Astrocyte of the cerebellum (primary cell): ENCODE data around the gene AGAP1.

Source experiments
- DNase-seq: peaks from one replicate; pipeline ENCODE4 v3.0.0-alpha.2; 2011; ENCODE audit warnings: low read depth
- H3K4me3 ChIP-seq: 2 replicates; pipeline ENCODE4 v1.5.1; 2011; ENCODE audit warnings: mild to moderate bottlenecking, low read depth, low read length, moderate library complexity
- in situ Hi-C: cut with HindIII; loops from 2 replicates; pipeline ENCODE4 v1.10.0; 2017; ENCODE audit warnings: low sequenced_read_pairs
- TF ChIP-seq, protein P1 (sequence below): IDR thresholded peaks from 2 replicates; pipeline ENCODE4 v1.5.1; 2012; ENCODE audit warnings: low read length, low read depth, moderate library complexity, mild to moderate bottlenecking; ENCODE audit errors: missing control alignments

The AGAP1 gene

DNA sequence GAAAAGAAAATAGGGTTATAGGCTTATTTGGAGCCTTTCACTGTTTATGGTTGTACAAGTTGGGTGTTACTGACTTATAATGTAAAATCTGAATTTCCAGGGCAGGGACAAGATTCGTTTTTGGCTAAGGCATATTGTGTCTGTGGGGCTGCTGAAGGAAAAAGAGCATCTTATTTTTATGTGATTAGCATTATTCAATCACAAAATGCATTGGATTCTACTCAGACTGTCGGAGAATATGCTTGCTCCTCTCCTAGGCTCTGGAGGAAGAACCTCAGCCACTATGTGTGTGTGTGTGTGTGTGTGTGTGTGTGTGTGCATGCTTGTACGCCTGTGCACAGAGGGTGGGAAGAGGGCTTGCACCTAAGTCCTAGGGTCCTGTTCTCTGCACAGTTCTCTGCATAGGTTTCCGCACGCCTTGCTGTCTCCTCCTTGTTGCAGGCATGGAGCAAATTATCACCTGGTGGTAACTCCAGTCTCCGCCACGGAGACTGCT is 44.3 kb downstream of the AGAP1 start:
- TF ChIP-seq, protein P1, sequence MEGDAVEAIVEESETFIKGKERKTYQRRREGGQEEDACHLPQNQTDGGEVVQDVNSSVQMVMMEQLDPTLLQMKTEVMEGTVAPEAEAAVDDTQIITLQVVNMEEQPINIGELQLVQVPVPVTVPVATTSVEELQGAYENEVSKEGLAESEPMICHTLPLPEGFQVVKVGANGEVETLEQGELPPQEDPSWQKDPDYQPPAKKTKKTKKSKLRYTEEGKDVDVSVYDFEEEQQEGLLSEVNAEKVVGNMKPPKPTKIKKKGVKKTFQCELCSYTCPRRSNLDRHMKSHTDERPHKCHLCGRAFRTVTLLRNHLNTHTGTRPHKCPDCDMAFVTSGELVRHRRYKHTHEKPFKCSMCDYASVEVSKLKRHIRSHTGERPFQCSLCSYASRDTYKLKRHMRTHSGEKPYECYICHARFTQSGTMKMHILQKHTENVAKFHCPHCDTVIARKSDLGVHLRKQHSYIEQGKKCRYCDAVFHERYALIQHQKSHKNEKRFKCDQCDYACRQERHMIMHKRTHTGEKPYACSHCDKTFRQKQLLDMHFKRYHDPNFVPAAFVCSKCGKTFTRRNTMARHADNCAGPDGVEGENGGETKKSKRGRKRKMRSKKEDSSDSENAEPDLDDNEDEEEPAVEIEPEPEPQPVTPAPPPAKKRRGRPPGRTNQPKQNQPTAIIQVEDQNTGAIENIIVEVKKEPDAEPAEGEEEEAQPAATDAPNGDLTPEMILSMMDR, result no peak
- no peak overlapping the region for H3K4me3 ChIP-seq
- in situ Hi-C loops, result no loop called here
- DNase-seq, result no peak

DNA sequence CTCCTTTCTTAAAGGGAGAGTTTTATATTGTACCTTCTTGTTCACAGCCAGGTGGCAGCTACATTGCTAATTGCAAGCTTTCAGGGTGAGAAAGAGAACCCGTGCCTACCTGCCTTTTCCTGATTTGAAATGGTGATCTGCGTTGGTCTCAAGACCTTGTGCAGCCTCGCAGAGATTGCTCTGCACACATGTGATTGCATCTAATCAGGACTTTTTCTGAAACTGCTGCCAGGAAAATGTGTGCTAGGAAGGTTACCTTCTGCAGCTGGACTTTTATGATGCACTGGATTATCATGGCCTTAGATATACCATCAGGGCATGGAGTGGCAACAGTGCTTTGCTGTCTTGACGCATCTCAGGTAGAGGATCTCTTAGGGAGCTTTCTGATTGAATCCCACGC is 45.1 kb downstream of the AGAP1 start:
- in situ Hi-C loops, result no loop called here

DNA sequence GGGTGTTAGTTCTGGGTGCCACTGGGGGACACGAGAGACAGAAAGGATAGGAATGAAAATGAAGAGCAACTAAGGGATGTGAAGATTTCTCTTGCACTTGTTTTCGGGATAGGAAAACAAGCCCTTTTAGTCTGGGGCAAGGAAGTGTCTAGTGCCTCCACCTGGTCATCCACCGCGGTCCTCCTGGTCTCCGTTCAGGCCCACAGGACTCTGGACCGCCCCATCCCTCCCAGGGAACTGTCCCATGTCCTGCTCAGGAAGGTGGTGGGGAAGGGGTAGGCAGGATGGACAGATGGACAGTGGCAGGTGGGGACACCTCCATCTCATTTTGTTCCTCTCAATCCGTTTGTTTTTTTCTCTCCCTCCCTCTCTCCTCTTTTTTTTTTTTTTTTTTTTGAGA is 45.9 kb downstream of the AGAP1 start:
- TF ChIP-seq, protein P1, result no peak
- no peak for DNase-seq
- in situ Hi-C loops, result no loop called here
- H3K4me3 ChIP-seq, result no peak overlapping the region

More for the DNA sequence above, 45.1 kb downstream of the AGAP1 start:
- H3K4me3 ChIP-seq, result no peak overlapping the region
- DNase-seq, result no peak
- TF ChIP-seq, protein P1, result no peak

DNA sequence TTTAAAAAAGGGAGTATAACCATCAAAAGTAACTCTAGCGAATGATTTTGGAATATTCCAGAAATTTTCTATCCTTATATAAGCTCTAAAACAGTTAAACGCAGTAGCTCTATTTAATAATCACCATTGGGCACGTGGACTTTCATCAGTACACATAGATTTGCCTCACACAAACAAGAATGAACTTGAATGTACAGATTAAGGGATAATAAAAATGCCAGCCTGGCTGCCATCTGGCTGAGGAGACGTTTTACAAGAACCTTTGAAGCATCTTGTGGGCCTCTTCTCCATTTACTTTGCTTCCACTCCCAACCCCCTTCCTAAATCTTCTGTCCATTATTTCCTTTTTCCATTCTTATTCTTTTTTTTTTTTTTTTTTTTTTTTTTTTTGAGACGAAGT is 47.2 kb downstream of the AGAP1 start:
- in situ Hi-C loops, result no loop called here
- DNase-seq, result no peak
- no peak overlapping the region for H3K4me3 ChIP-seq
- TF ChIP-seq, protein P1, result no peak

DNA sequence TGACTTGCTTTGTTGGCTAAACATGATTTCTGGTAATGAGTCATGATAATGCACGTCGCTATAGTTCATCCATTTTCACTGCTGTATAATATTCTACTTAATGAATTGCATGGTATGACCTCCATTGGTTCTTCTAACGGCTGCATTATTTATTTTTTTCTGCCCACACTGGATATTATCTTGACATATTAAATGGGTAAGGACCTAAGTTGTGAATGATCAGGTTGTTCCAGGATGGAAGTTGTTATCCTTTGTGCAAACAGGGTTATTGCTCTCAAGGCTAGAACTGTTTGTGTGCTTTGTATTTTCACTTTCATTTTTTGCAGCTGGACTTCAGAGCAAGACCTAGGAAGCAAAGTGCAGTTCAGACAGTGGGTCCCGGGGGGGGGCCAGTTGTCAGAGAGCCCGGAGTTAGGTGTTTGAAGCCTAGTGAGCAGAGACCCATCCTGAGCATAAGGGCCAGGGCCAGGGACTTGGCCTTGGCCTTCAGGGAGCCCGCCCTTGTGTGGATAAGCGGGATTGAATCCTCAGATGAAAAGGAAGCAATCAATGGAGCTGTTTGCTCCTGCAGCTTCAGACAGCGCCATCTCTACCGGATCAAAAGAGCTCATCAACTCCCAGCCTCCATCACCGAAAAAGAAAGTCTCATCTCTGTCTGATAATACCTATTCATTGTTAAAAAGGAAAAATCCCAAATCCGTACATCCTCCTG is 48.2 kb downstream of the AGAP1 start:
- H3K4me3 ChIP-seq, result no peak overlapping the region
- DNase-seq, result no peak
- in situ Hi-C loops, result no loop called here
- TF ChIP-seq, protein P1, result no peak

DNA sequence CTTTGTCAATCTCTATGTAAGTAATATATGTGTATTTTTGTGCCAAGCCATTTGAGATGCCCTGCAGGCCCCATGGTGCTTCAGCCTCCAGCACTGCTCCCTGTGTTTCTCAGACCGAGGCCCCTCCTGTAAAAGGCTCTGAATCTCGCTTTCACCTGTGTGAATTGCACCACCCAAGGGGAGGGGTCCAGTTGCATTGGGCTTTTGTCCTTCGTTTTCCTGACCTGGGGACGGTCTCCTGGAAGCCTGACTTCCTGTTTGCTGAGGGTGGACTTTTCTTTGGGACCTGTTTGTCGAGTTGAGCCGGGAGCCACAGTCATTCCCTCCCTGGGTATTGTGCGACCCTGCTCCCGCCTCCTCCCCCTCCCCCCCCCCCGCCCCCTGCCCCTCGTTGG is 48.9 kb downstream of the AGAP1 start:
- TF ChIP-seq, protein P1, result no peak
- DNase-seq, result no peak
- H3K4me3 ChIP-seq, result no peak overlapping the region
- in situ Hi-C loops, result no loop called here
